SW 1271 (cell line): ENCODE measurements around the gene CREB3.

ENCODE experiments used
- DNase-seq, 2 experiments: peaks; one replicate each; lab custom pipeline; 2025; lab: John Stamatoyannopoulos, UW

The CREB3 gene

GRCh38 chr9:35732185-35732799 is at the start of gene CREB3, which contains the start of gene TLN1:
CREB3 (plus strand) TSS chr9:35732666; CDS start chr9:35732773, 107 bp downstream.
TLN1 (minus strand) TSS chr9:35732195; CDS start chr9:35725694, 6,501 bp downstream.
- DNase-seq = peak; percentile 92 to 98

- DNase-seq = no peak
These were observed 49.1 kb upstream of the CREB3 start for GRCh38 chr9:35683323-35683722.

- DNase-seq = no peak
These were observed 47.5 kb upstream of the CREB3 start for GRCh38 chr9:35684921-35685320.

GRCh38 chr9:35685506-35685905 is 47.0 kb upstream of the CREB3 start:
- no peak for DNase-seq

GRCh38 chr9:35686222-35687203 is 46.0 kb upstream of the CREB3 start:
- DNase-seq = no peak

GRCh38 chr9:35687306-35687705 is 45.2 kb upstream of the CREB3 start:
- DNase-seq = no peak

GRCh38 chr9:35687972-35688557 is 44.4 kb upstream of the CREB3 start:
- no peak for DNase-seq

GRCh38 chr9:35688558-35689541 is 43.6 kb upstream of the CREB3 start:
- DNase-seq = no peak

- peak in 1 of 2 experiments; percentile 68 for DNase-seq
These were observed 42.7 kb upstream of the CREB3 start, which contains the start of gene TPM2 for GRCh38 chr9:35689542-35690293. TPM2 (minus strand) TSS chr9:35689925; CDS start chr9:35689817, 108 bp downstream.

GRCh38 chr9:35690294-35690613 is 42.2 kb upstream of the CREB3 start:
- DNase-seq = peak in 1 of 2 experiments; percentile 33

- peak in 1 of 2 experiments; percentile 36 for DNase-seq
These were observed 41.7 kb upstream of the CREB3 start for GRCh38 chr9:35690614-35691333.

- no peak for DNase-seq
These were observed 41.2 kb upstream of the CREB3 start for GRCh38 chr9:35691334-35691650.

GRCh38 chr9:35691757-35692301 is 40.6 kb upstream of the CREB3 start:
- no peak for DNase-seq

GRCh38 chr9:35695943-35696401 is 36.5 kb upstream of the CREB3 start:
- DNase-seq = no peak

GRCh38 chr9:35696520-35697215 is 35.8 kb upstream of the CREB3 start:
- peak in 1 of 2 experiments; percentile 53 for DNase-seq

- no peak for DNase-seq
These were observed 35.0 kb upstream of the CREB3 start for GRCh38 chr9:35697486-35697885.

- no peak for DNase-seq
These were observed 34.2 kb upstream of the CREB3 start for GRCh38 chr9:35698231-35698630.

- no peak for DNase-seq
These were observed 32.4 kb upstream of the CREB3 start for GRCh38 chr9:35700031-35700430.

GRCh38 chr9:35700942-35701341 is 31.5 kb upstream of the CREB3 start:
- no peak for DNase-seq
